GM03348 (cell line): Measurements from ENCODE around the gene REXO1.
"Not testable (repeated sequence)": the region's sequence is repeated elsewhere in the genome, so short reads cannot be mapped to it uniquely, and the experiment has no call there.

ENCODE experiments used
- DNase-seq: peaks from one replicate; pipeline ENCODE4 v3.0.0; 2012; ENCODE audit warnings: low spot score

REXO1 gene

DNA sequence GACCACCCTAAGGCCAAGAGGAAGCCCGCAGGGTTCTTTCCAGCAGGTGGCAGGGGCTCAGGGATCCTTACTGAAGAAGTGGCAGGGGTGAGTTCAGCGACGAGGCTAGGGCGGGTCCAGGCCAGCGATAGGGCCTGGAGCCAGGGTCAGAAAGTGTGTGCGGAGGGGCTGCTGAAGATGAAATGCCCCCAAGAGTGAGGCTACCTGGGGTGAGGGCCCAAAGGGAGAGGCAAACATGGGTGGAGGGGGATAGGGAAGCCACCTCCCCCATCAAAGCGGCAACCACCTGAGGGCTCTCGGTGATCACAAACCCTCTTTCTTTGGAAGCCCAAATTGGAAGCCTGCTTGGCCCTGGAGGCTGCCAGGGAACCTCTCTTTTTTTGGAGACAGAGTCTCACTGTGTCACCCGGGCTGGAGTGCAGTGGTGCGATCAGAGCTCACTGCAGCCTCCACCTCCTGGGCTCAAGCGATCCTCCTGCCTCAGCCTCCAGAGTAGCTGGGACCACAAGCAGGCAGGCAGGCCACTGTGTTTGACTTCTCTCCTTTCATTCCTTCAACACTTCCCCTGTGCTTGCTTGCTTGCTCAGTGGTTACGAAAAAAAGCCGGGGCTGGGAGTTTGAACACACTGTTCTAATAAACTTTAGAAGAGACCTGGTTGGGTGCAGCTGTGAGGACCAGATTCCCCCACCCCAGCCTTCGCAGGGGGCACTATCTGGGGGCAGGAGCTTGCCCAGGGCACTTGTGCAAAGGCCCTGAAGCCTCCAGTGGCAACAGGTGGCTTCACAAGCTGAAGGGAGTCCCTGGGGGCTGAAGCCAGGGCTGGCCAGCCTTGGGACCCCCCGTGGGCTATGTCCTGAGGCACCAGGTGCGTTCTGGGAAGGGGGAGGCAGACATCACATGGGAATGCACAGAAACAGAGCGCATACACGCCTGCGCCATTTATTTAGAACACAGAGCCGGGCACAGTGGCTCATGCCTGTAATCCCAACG is 34.8 kb downstream of the REXO1 start:
- no peak for DNase-seq

DNA sequence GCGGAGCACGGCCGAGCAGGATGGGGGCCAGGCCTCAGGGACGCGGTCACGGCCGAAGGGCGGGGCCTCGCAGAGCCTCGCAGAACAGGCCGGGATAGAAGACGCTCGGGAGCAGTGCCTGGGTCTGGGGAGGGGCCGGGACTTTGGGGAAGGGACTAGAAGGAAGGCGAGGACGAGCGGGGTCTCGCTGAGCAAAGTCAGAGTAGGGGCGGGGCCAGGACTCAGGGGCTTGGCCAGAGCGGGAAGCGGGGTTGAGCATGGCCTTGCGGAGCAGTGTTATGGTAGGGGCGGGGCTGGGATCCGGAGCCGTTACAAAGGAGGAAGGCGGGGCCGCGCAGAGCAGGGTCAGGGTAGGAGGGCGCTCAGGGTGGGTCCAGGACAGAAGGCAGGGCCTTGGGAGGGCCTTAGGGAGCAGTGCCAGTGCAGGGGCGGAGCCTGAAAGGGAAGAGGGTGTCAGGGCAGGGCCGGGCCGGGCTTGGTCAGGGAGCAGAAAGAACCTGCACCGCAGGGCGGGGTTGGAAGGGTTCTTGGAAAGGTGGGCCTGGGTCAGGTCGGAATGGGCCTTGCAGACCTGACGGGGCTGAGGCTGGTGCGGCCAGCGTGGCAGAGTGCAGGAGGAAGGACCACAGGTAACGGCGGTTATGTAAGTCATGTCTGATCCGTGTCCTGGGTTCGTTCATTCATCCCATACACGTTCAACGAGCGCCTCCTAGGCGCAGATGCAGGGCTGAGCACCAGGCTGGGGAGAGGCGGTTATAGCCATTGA is 35.7 kb downstream of the REXO1 start:
- DNase-seq: peak; percentile 95

GRCh38 chr19:1811942-1812425 is 36.3 kb downstream of the REXO1 start, which contains the start of gene ATP8B3:
TSS of gene ATP8B3 (minus strand) at chr19:1812276. CDS start at chr19:1811736, 540 bp downstream.
- peak; percentile 100 for DNase-seq

GRCh38 chr19:1811472-1811894 is 36.8 kb downstream of the REXO1 start:
- DNase-seq: peak; percentile 73

- no peak for DNase-seq
Observed at GRCh38 chr19:1810439-1811160, 37.7 kb downstream of the REXO1 start.

- no peak for DNase-seq
Observed at GRCh38 chr19:1809678-1810077, 38.6 kb downstream of the REXO1 start.

DNA sequence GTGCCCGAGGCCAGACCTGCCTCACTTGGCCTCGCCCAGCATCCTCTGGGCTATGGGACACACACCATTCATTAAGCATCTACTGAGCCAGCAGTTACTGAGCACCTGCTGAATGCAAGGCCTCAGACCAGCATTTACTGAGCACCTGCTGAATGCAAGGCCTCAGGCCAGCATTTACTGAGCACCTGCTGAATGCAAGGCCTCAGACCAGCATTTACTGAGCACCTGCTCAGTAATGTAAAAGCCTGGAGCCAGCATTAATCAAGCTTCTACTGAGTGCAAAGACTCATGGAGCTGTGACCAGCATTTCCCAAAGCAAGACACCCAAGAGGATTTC is 39.9 kb downstream of the REXO1 start:
- DNase-seq: no peak

GRCh38 chr19:1807695-1808394 is 40.4 kb downstream of the REXO1 start:
- DNase-seq: no peak

DNA sequence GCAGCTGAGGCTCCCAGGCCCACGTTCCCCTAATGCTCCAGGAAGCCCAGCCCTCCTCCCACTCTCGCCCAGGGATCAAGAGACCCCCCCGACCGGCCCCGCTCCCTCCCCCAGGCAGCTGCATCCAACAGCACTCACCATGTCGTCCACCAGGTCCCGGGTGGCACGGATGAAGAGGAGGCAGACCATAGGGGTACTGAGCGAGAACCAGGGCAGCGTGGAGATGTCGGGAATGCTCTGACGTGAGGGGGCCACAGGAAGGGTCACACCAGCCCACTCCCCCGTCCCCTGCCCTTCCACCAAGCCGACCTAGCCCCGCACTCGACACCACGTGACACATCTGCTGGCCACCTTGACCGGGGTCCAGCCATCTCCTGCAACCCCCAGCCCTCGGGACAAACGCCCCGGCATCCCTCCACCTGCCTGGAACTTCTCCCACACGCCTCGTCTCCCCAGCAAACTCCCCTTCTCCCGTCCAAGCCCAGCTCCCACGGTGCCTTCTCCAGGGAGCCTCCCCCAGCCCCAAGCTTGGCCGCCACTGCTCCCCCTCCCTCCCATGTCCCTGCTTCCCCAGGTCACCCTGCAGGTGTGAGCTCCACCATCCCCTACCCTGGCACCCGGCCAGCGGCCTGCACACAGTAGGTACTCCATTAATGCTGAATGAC is 41.1 kb downstream of the REXO1 start:
- no peak for DNase-seq

DNA sequence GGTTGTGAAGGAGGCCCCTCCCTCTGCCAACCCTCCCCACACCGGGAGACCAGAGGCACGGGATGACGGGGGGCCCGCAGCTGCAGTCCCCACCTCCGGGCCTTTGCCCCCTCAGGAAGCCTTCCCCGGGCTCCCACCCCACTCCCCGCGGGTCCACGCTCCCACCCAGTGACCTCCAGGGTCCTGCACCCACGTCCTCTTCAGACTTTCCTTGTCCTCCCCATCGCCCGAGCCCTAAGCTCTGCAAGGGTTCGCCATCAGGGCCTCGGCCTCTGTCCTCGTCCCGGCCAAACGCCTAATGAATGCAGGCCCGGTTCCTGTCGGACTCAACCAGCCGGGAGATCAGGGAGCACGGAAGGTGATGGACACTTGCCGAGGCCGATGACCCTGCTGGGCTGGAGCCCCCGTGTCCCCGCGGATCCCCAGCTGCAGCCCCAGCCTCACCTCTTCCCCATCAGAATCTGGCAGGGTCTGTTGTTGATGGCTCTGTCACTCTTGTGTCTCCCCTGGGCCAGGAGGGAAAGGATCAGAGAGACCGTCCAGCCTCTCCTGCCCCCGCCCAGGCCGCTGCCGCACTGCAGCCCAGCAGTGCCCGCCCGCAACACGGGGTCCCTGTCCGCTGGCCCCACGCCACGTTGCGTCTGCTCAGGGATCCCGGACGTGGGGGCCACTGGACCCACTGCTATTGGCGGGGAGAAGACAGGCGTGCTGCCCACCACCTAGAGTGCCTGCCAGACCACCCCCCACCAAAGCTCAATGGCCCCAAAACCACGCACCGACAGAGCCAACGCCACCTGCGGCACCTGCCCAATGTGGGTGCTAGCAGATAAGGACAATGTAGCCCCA is 41.9 kb downstream of the REXO1 start:
- no peak for DNase-seq

- no peak for DNase-seq
Observed at GRCh38 chr19:1805401-1806183, 42.7 kb downstream of the REXO1 start.

- DNase-seq: no peak
Observed at GRCh38 chr19:1804858-1805257, 43.4 kb downstream of the REXO1 start.

DNA sequence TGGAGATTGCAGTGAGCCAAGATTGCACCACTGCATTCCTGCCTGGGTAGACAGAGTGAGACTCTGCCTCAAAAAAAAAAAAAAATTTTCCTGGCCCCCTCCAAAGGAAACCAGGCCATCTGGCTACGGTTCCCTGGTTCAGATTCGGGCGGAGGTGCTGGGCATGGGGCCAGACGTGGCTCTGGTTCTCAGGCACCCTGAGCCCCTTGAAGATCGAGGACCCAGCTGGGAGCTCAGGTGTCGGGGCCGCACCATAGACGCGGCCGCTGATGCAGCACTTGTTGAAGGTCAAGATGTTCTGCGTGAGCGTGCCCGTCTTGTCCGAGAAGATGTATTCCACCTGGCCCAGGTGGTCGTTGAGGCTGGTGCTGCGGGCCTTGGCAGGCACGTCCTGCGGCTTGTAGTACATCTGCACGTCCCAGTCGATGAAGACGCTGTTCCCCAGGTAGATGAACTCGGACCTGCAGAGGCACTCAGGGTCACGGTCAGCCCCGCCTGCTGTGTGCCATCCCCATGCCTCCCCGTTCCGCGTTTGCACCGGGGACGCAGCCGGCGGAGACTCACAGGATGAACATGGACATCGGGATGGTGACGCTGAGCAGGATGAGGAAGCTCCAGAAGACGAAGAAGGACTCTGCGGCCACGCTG is 48.5 kb downstream of the REXO1 start:
- DNase-seq: no peak

GRCh38 chr19:1797313-1797712 is 51.0 kb downstream of the REXO1 start:
- not testable (repeated sequence) for DNase-seq

- no peak for DNase-seq
Observed at GRCh38 chr19:1796395-1797142, 51.7 kb downstream of the REXO1 start.

DNA sequence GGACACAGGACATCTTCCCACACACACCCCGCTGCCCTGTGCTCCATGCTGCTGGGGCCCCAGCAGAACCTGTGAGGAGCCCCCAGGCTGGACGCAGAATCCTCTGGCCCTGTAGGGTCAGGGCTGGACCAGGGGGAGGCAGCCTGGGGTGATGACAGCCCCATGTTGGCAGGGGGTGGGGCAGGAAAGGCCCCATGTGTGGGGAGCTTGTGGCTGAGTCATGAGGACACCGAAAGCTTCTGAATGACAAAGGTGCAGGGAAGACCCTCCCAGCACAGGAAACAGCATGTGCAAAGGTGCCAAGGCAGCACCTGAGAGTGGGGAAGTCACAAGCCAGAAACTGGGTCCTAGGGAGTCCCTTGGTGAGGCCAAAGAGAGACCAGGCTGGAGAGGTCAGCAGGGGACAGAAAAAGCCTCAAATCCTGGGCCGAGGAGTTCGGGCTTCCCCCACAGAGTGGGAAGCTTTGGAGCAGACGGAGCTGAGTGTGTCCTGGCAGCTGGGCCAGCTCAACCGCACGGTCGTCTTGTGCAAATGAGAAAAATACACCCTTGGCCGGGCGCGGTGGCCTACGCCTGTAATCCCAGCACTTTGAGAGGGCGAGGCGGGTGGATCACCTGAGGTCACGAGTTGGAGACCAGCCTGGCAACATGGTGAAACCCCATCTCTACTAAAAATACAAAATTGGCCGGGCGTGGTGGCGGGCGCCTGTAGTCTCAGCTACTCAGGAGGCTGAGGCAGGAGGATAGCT is 53.7 kb downstream of the REXO1 start:
- no peak for DNase-seq

DNA sequence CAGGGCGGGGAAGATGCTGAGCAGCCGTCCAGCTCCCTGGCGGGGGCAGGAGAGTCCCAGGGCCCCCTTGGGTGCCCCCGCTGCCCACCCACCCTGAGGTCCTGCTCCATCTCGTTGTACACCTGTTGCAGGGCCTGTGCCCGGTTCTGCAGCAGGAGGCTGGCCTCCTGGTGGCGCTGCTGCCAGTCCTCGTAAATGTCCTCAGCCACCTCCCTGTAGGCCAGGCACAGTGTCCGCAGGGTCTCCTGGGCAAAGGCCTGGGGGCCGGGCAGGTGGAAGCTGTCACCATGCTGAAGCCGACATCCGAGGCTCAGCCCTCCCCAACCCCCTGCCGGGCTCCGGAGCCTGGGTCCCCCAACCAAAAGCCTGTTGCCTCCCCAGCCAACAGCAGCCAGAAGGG is 56.4 kb downstream of the REXO1 start:
- no peak for DNase-seq
